Measurements from ENCODE around the gene NUP214.
"Not testable (repeated sequence)": the region's sequence is repeated elsewhere in the genome, so short reads cannot be mapped to it uniquely, and the experiment has no call there.

Gene NUP214

GRCh38 chr9:131197160-131197911, 72.0 kb downstream of the NUP214 start:
- DNase-seq (ENCODE audit: low spot score): no peak

- no peak for DNase-seq (ENCODE audit: low spot score)
Observed at GRCh38 chr9:131198041-131198715, 72.8 kb downstream of the NUP214 start.

GRCh38 chr9:131201856-131202255, 76.5 kb downstream of the NUP214 start:
- no peak for DNase-seq (ENCODE audit: low spot score)

- DNase-seq (ENCODE audit: low spot score): no peak
Observed at GRCh38 chr9:131203431-131204218, 78.2 kb downstream of the NUP214 start.

- no peak for DNase-seq (ENCODE audit: low spot score)
Observed at GRCh38 chr9:131204285-131204684, 78.9 kb downstream of the NUP214 start.

- DNase-seq (ENCODE audit: low spot score): no peak
Observed at GRCh38 chr9:131206495-131206894, 81.1 kb downstream of the NUP214 start.

- DNase-seq (ENCODE audit: low spot score): not testable (repeated sequence)
Observed at GRCh38 chr9:131211920-131212319, 86.5 kb downstream of the NUP214 start.

- DNase-seq (ENCODE audit: low spot score): no peak
Observed at GRCh38 chr9:131214286-131214856, 89.0 kb downstream of the NUP214 start.

GRCh38 chr9:131214876-131215275, 89.5 kb downstream of the NUP214 start:
- no peak for DNase-seq (ENCODE audit: low spot score)

GRCh38 chr9:131216806-131217205, 91.4 kb downstream of the NUP214 start:
- no peak for DNase-seq (ENCODE audit: low spot score)

GRCh38 chr9:131217331-131218031, 92.1 kb downstream of the NUP214 start:
- no peak for DNase-seq (ENCODE audit: low spot score)

- no peak for DNase-seq (ENCODE audit: low spot score)
Observed at GRCh38 chr9:131218370-131218769, 93.0 kb downstream of the NUP214 start.

GRCh38 chr9:131220485-131220884, 95.1 kb downstream of the NUP214 start:
- DNase-seq (ENCODE audit: low spot score): no peak

GRCh38 chr9:131222460-131222859, 97.1 kb downstream of the NUP214 start:
- no peak for DNase-seq (ENCODE audit: low spot score)

- no peak for DNase-seq (ENCODE audit: low spot score)
Observed at GRCh38 chr9:131226226-131226625, 100.8 kb downstream of the NUP214 start.

- DNase-seq (ENCODE audit: low spot score): no peak
Observed at GRCh38 chr9:131227112-131227958, 101.9 kb downstream of the NUP214 start.

- no peak for DNase-seq (ENCODE audit: low spot score)
Observed at GRCh38 chr9:131227959-131228460, 102.6 kb downstream of the NUP214 start.

GRCh38 chr9:131228988-131229387, 103.6 kb downstream of the NUP214 start:
- no peak for DNase-seq (ENCODE audit: low spot score)

- no peak for DNase-seq (ENCODE audit: low spot score)
Observed at GRCh38 chr9:131233556-131233955, 108.2 kb downstream of the NUP214 start.

- DNase-seq (ENCODE audit: low spot score): no peak
Observed at GRCh38 chr9:131233995-131234394, 108.6 kb downstream of the NUP214 start.

Data from SW480 (cell line).